SK-N-MC (cell line): Measurements from ENCODE around the gene ABCG1.

Experiments used
- EZH2 ChIP-seq: fragments of 200-600 bp; sonication (generic); IDR thresholded peaks from one replicate; pipeline ENCODE4 v1.6.1; 2017; ENCODE audit warnings: antibody characterized with exemption
- FOXP2 ChIP-seq: optimal IDR thresholded peaks from 2 replicates; pipeline ENCODE3; 2011; ENCODE audit warnings: mild to moderate bottlenecking, moderate library complexity; ENCODE audit not compliant: insufficient read depth; ENCODE audit errors: extremely low read length, control extremely low read depth
- POLR2AphosphoS5 ChIP-seq: IDR thresholded peaks from 2 replicates; pipeline ENCODE4 v1.6.1; 2012; ENCODE audit warnings: mild to moderate bottlenecking, low read depth, low read length, borderline replicate concordance

DNA sequence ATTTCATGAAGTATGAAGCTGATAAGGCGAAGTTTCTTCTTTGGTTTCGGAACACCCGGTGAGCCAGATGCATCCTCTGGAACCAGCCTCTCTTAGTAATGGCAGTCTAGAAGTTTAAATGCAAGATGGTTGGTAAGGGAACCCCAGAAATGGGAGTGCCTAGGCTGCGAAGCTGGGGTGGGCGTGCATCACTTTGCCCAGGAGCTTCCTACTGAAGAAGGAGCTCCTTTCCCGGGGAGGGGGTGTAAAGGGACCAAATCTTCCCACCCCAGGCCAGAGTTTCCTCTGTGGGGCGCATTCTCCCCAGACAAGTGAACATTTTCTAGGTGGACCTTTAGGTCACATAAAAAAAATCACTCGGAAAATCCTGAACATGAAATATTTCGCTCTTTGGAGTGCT is 127.5 kb downstream of the ABCG1 start:
- TF ChIP-seq EZH2 (no peak), POLR2AphosphoS5 (no peak), FOXP2 (no peak)
